CD4-positive, alpha-beta T cell (primary cell): ENCODE results near the gene PIAS4. TPM values are rescaled to one million over a fixed set of nuclear protein-coding genes. Genes with fewer than 3 reads are reported as not detected.

ENCODE experiments used
- ATAC-seq: fragments of 200-7000 bp; cut with Tn5 transposase; one replicate; pipeline ENCODE4 v1.10.0; 2022; ENCODE audit warnings: mild to moderate bottlenecking; ENCODE audit not compliant: poor library complexity
- CTCF ChIA-PET: fragments of 350-600 bp; sonication (Branson Sonifier 250); formaldehyde crosslinking; loops from one replicate; lab custom pipeline; 2021; ENCODE audit warnings: antibody characterized with exemption, inconsistent platforms; lab: Charles Lee
- POLR2A ChIA-PET: fragments of 350-600 bp; sonication (Branson Sonifier 250); formaldehyde crosslinking; loops from one replicate; lab custom pipeline; 2021; ENCODE audit warnings: antibody characterized with exemption, inconsistent platforms; lab: Charles Lee
- DNase-seq, 14 experiments: peaks; one replicate each; pipeline ENCODE4 v3.0.0-alpha.2; 2013 to 2020; ENCODE audit warnings: mixed read lengths in 2 of 14
- H3K27ac ChIP-seq, 2 donors: one replicate each; pipeline versions ENCODE4 v1.5.1 to v1.7.0; 2013; ENCODE audit warnings: low read length in 2 of 2, low read depth in 1 of 2, mild to moderate bottlenecking in 1 of 2
- H3K27me3 ChIP-seq, 2 experiments: 1 replicate in 1 of 2; 2 replicates in 1 of 2; pipeline versions ENCODE4 v1.6.1 to v1.7.0; 2013; ENCODE audit warnings: low read length in 2 of 2, control low read depth in 1 of 2, mild to moderate bottlenecking in 1 of 2, moderate library complexity in 1 of 2; ENCODE audit not compliant: insufficient read depth in 2 of 2, control insufficient read depth in 1 of 2
- H3K36me3 ChIP-seq: one replicate; pipeline ENCODE4 v1.6.1; 2013; ENCODE audit warnings: low read length, control low read depth; ENCODE audit not compliant: insufficient read depth
- H3K4me1 ChIP-seq: one replicate; pipeline ENCODE4 v1.6.1; 2013; ENCODE audit warnings: low read length, control low read depth; ENCODE audit not compliant: insufficient read depth
- H3K4me3 ChIP-seq: one replicate; pipeline ENCODE4 v1.5.1; 2013; ENCODE audit warnings: mild to moderate bottlenecking, low read length, moderate library complexity
- H3K9me3 ChIP-seq, 2 experiments: 1 replicate in 1 of 2; 2 replicates in 1 of 2; pipeline versions ENCODE4 v1.6.1 to v1.7.0; 2013; ENCODE audit warnings: low read length in 2 of 2, mild to moderate bottlenecking in 2 of 2, control low read depth in 1 of 2, moderate library complexity in 1 of 2; ENCODE audit not compliant: control insufficient read depth in 1 of 2, insufficient read depth in 1 of 2
- H3K27ac Mint-ChIP-seq: one replicate; pipeline ENCODE4 v1.8.0; 2020; ENCODE audit warnings: mixed read lengths
- H3K27me3 Mint-ChIP-seq: one replicate; pipeline ENCODE4 v1.8.0; 2021; ENCODE audit warnings: mixed read lengths
- H3K36me3 Mint-ChIP-seq: one replicate; pipeline ENCODE4 v1.8.0; 2021; ENCODE audit warnings: low read depth, mixed read lengths
- H3K4me1 Mint-ChIP-seq: one replicate; pipeline ENCODE4 v1.8.0; 2021; ENCODE audit warnings: low read depth, mixed read lengths
- H3K4me3 Mint-ChIP-seq: one replicate; pipeline ENCODE4 v1.8.0; 2020; ENCODE audit warnings: mild to moderate bottlenecking, mixed read lengths
- H3K9me3 Mint-ChIP-seq: one replicate; pipeline ENCODE4 v1.8.0; 2020; ENCODE audit warnings: mixed read lengths
- CTCF ChIP-seq: fragments of 200-600 bp; IDR thresholded peaks from one replicate; pipeline ENCODE4 v1.8.0; 2022; ENCODE audit warnings: antibody characterized with exemption, mild to moderate bottlenecking
- intact Hi-C, 2 experiments: fragments of 100-400 bp; cut with DNase I in 1 of 2; cut with micrococcal nuclease in 1 of 2; formaldehyde crosslinking; loops; one replicate each; pipeline versions ENCODE4 v1.15.1 to v1.9.0; 2023 to 2025; cut with DNase I, micrococcal nuclease
- total RNA-seq, 174 experiments: library from RNA in 2 of 174; stranded (reverse) in 2 of 174; gene quantifications; one replicate each; pipeline ENCODE4 v1.2.3 and lab custom pipeline; 2021 to 2026

The PIAS4 gene
- total RNA-seq, 2 experiments from 2014 or later, result 14.5 to 16.5 TPM

- peaks cover 43% of the 10 kb centered on the region for H3K36me3 Mint-ChIP-seq
- no peak overlapping the region for H3K27ac ChIP-seq
- peaks cover 24% of the 10 kb centered on the region for H3K4me1 Mint-ChIP-seq
- H3K4me3 Mint-ChIP-seq, result peak overlapping the region; percentile 68
- H3K9me3 Mint-ChIP-seq, result no peaks in the 10 kb centered on the region
- no peak for DNase-seq
- peak overlapping the region; percentile 92 for H3K27ac Mint-ChIP-seq
- no peak overlapping the region for H3K4me3 ChIP-seq
- peaks cover 23% of the 10 kb centered on the region for H3K4me1 ChIP-seq
- POLR2A ChIA-PET, result no interaction called here
- H3K27me3 Mint-ChIP-seq, result no peaks in the 10 kb centered on the region
- no peaks in the 10 kb centered on the region for H3K9me3 ChIP-seq
- CTCF ChIA-PET, result no interaction called here
- intact Hi-C loops, result no loop called here
- no peak for TF ChIP-seq CTCF
- no peaks in the 10 kb centered on the region for H3K27me3 ChIP-seq
- no peak for ATAC-seq
- H3K36me3 ChIP-seq, result peaks cover 55% of the 10 kb centered on the region
Measured at GRCh38 chr19:4046362-4046691, 38.8 kb downstream of the PIAS4 start.

- POLR2A ChIA-PET, result no interaction called here
- H3K27ac ChIP-seq, result no peak overlapping the region
- no peak for ATAC-seq
- DNase-seq, result no peak
- CTCF ChIA-PET, result interaction anchor here (2.2 kb wide), 1 partner anchor 93 kb away, joined by 7 read pairs; no protein-coding TSS in a partner anchor
- Mint-ChIP-seq H3K9me3 (no peaks in the 10 kb centered on the region), H3K4me1 (peaks cover 27% of the 10 kb centered on the region), H3K4me3 (no peak overlapping the region), H3K36me3 (peaks cover 46% of the 10 kb centered on the region), H3K27me3 (no peaks in the 10 kb centered on the region), H3K27ac (no peak overlapping the region)
- H3K4me3 ChIP-seq, result no peak overlapping the region
- no peak for TF ChIP-seq CTCF
- peaks cover 59% of the 10 kb centered on the region for H3K36me3 ChIP-seq
- intact Hi-C loops, result no loop called here
- peaks cover 28% of the 10 kb centered on the region for H3K4me1 ChIP-seq
- no peaks in the 10 kb centered on the region for H3K9me3 ChIP-seq
- H3K27me3 ChIP-seq, result no peaks in the 10 kb centered on the region
Measured at GRCh38 chr19:4046946-4047683, 39.6 kb downstream of the PIAS4 start.

GRCh38 chr19:4049432-4049831 is 41.9 kb downstream of the PIAS4 start:
- no peaks in the 10 kb centered on the region for H3K27me3 ChIP-seq
- intact Hi-C loops, result no loop called here
- Mint-ChIP-seq H3K4me1 (peaks cover 38% of the 10 kb centered on the region), H3K27me3 (no peaks in the 10 kb centered on the region), H3K9me3 (no peaks in the 10 kb centered on the region), H3K36me3 (peaks cover 59% of the 10 kb centered on the region), H3K27ac (peak overlapping the region; percentile 81), H3K4me3 (no peak overlapping the region)
- H3K4me3 ChIP-seq, result no peak overlapping the region
- no peak for DNase-seq
- H3K36me3 ChIP-seq, result peaks cover 68% of the 10 kb centered on the region
- H3K4me1 ChIP-seq, result peaks cover 37% of the 10 kb centered on the region
- ChIA-PET CTCF (interaction anchor here (2.2 kb wide), 1 partner anchor 90 kb away, joined by 7 read pairs; no protein-coding TSS in a partner anchor), POLR2A (interaction anchor here (1.0 kb wide), 1 partner anchor 17 kb away, joined by 3 read pairs; the partner anchor contains the start of gene ZBTB7A)
- H3K27ac ChIP-seq, result no peak overlapping the region
- no peaks in the 10 kb centered on the region for H3K9me3 ChIP-seq
- no peak for TF ChIP-seq CTCF
- no peak for ATAC-seq
